Adipose tissue (tissue), 3 donors: Measurements from ENCODE around the gene PGF. TPM values are rescaled to one million over a fixed set of nuclear protein-coding genes. Genes with fewer than 3 reads are reported as not detected.

ENCODE experiments used
- H3K27ac ChIP-seq: one replicate; pipeline ENCODE4 v1.5.1; 2013; ENCODE audit warnings: low read depth, low read length
- WGBS, 3 donors: extraction: QIAGEN DNeasy Blood & Tissue Kit; methylation state at CpG; one replicate each; pipeline ENCODE4 v1.1.7; 2013; 5-methylcytosine and 5-hydroxymethylcytosine counted together
- polyA plus RNA-seq, 3 donors: library from polyadenylated mRNA; stranded (reverse); fragments of 200-250 nt; gene quantifications; one replicate each; pipeline ENCODE4 v1.2.3, GENCODE V29; 2013
- donor health status: healthy with polysubstance abuse.
- donor health status: Bipolar disorder and iron deficiency.
- donor health status: healthy.

The PGF gene
- polyA plus RNA-seq, 3 donors: 2.9 to 6.2 (median 3.4) TPM

DNA sequence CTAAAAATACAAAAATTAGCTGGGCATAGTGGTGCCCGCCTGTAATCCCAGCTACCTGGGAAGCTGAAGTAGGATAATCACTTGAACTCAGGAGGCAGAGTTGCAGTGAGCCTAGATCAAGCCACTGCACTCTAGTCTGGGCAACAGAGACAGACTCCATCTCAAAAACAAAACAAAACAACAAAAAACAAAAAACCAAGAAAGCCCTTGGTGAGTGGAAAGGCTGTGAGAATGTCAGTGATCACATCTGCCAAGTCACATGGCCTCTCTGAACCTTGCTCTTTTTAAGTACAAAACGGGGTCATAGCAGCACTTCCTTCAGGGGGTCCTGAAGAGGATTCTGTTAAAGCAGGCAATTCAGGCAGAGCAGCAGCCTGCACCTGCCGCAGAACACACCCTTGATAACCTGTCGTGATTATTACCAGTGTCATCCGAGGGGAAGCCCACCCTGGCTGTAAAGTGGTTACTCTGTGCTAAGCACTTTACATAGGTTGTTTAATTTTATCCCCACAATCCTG lies 41.9 kb downstream of the PGF start:
- no peak overlapping the region for H3K27ac ChIP-seq
- 68 to 72% (median 69%) methylated on average over 5 of the region's 5 CpGs for WGBS, 3 donors

DNA sequence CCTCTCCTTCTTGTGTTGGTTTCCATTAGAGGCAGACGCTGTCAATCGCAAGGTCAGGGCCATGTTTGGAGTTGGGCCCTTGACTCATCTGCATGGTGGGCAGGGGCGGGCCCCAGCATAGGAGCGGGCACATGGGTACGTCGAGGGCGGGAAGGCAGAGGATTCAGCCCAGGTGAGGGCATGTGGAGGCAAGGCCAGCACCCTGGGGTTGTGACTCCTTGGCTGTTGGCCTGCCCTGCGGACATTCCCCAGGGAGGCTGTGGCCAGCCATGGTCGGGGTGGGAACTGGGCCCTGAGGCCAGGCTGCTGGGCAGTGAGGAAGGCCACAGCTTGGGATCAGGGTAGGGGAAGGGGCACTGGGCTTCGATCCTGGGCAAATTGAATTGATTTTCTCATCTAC lies 42.6 kb downstream of the PGF start:
- WGBS, 3 donors: 87 to 94% (median 88%) methylated on average over 10 of the region's 10 CpGs
- no peak overlapping the region for H3K27ac ChIP-seq

DNA sequence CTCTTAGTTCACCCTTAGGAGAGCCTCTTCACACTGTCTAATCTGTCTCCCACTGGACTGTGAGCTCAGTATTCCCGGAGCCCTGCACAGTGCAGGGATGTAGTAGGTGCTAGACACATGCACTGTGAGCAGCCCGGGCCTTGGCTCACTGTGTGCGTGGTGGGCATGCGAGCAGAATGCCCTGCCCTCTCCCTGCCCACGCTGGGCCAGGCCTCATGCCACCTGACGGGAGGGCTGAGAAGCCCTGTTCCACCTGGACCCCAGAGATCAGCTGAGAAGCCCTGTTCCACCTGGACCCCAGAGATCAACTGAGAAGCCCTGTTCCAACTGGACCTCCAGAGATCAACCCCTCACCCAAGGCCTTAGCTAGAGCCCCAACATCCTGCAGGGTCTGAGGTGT lies 43.3 kb downstream of the PGF start:
- 89 to 98% (median 92%) methylated on average over 6 of the region's 6 CpGs for WGBS, 3 donors
- H3K27ac ChIP-seq: no peak overlapping the region

DNA sequence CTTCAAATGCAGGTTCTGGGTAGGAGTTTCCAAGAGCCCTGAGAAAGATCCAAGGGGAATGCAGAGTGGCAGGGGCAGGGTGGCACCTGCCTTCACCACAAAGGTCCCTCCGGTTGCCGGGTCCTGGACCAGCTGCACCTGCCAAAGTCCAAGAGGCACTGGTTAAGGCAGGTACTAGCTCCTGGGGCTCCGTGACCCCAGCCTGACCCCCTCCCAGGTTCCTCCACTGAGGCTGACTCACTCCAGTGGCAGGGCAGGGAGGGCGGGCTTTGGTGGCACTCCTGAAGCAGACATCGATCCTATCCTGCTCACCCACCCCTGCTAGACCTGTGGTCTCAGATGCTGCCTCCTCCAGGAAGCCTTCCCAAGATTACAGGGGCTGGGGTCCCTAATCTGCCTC lies 43.7 kb downstream of the PGF start:
- no peak overlapping the region for H3K27ac ChIP-seq
- WGBS, 3 donors: 81 to 98% (median 92%) methylated on average over 5 of the region's 5 CpGs

DNA sequence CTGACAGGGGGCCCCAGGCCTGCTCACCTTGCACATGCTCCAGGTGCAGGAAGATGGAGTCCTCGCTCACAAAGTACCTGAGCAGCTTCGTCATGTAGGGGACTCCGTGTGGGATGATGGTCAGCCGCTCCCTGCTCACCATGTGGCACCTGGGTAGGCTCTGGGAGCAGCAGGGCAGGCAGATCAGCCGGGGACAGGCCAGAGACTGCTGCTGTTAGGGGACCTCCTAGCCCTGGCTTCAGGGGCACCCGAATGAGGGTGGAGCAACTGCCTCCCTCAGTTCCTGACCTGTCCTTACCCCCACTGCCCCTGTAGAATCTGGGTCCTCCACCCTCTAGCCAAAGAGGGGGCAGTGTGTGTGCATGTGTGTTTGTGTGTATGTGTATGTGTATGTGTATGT lies 44.2 kb downstream of the PGF start:
- WGBS, 3 donors: 90 to 96% (median 93%) methylated on average over 6 of the region's 6 CpGs
- no peak overlapping the region for H3K27ac ChIP-seq

DNA sequence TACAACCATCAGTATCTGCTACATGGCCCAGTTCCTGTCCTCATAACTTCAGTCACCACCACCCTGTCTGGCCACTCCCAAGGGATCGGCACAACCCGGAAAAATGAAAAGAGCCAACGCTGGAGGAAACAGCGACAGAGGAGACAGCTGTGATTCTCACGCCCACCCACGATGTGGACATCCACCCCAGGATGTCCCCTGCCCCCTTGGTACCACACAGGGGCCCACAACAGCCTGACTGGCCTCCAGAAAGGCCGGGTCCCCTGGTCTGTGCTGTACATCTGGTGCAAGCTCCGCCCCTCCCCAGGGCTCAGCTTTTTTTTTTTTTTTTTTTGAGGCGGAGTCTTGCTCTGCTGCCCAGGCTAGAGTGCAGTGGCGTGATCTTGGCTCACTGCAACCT lies 44.8 kb downstream of the PGF start:
- 61 to 77% (median 75%) methylated on average over 8 to 10 of the region's 10 CpGs for WGBS, 3 donors
- no peak overlapping the region for H3K27ac ChIP-seq

DNA sequence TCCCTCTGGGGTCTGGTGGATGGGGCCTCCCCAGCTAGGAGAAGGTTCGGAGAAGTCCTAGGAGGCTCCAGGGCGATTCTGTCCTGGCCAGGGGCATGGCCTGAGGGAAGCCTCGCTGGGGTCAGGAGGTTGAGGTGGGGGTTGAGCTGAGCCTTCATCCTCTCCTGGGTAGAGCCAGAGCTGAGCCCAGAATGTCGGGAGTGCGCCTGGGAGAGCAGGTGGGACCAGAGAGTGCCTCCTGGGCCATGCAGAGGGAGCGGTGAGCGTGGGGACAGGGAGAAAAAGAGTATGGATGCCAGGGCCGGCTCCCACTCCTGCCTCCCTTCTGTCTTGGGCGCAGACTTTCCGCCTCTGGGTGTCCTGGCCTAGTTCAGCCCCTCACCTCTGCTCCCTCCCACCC lies 45.5 kb downstream of the PGF start:
- no peak overlapping the region for H3K27ac ChIP-seq
- 87 to 95% (median 93%) methylated on average over 10 of the region's 10 CpGs for WGBS, 3 donors

DNA sequence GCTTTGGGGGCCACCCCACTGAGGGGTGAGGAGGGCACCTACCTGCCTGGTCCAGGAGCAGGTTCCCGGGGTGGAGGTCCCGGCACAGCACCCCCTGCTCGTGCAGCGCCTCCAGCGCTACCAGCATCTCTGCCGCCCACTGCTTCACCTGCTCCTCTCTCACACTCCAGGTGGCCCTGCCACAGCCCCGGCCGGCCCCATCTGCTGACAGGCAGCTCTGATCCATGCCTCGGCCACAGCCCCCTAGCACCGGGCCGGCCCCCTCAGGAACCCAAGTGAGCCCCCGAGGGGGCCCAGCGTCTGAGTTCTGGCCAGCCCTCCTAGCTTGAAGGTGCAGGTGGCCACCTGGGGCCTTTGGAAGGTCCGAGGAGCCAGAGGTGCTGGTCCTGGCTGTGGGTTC lies 45.9 kb downstream of the PGF start:
- H3K27ac ChIP-seq: no peak overlapping the region
- 76 to 92% (median 91%) methylated on average over 14 of the region's 14 CpGs for WGBS, 3 donors

DNA sequence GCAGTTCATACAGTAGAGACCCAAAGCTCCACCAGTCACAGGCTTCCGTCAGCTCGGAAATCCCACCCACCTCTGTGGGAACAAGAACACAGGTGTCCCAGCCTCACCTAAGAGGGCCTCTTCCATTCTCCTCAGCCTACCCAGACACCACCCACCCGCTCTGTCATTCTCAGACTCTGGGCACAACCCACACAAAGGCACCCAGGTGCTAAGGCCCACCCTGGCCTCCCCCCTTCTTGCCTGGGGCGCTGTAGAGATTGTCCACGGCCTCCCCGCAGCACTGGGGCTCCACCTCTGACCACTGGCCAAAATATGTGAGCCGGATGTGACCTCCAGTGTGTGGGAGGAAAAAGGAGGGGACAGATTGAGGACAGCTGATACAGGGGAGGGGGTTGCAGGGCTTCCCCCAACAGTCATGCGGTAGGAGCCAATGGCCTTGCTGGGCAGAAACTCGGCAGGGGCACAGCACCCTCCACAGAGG lies 46.5 kb downstream of the PGF start:
- WGBS, 3 donors: 69 to 77% (median 75%) methylated on average over 9 of the region's 9 CpGs
- H3K27ac ChIP-seq: no peak overlapping the region

DNA sequence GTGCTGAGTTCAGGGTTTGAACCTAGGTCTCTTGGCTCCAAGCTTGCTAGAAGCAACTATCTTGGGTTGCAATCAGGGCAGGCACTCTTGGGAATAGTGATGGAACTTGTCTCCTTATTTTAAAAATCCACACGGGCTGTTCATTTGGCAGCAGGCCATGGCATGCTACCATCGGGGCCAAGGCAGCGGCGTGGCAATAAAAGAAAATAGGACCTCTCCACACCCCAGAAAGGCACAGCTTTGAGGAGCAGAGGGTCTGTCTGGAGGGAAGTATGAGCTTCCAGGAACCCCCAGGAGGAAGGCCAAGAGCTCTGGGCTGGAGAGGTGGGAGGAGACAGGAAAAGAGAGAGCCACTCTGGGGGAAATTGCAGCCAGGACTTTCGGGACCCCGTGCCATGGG lies 47.7 kb downstream of the PGF start:
- 34 to 54% (median 42%) methylated on average over 6 of the region's 6 CpGs for WGBS, 3 donors
- H3K27ac ChIP-seq: no peak overlapping the region

DNA sequence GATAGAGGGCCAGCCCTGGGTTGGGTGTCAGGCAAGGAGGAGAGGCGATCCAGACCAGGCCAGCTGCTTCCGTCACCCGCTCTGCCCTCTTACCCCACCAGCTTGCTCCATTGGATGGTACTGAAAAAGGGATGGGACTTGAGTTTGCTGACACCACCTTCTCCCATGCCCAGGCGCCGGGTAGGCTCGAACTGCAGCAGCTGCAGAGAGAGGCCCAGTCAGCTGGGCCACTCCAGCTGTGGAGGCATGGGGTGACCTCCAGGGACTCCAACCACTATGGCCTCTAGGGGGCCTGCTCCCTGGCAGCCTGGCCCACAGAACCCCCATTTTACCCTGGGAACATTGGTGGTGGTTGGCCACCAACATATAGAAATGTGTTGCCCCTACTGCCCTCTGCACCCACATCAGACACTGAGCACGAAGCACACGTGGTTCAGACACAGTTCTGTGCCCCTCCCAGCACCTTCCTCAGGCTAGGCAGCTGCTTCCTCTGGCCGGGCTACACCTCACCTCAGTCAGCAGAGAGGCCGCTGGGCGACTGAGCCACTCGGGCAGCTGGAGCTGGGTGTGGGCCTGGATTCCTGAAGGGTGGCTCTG lies 48.4 kb downstream of the PGF start:
- no peak overlapping the region for H3K27ac ChIP-seq
- WGBS, 3 donors: 71 to 84% (median 74%) methylated on average over 12 of the region's 12 CpGs

DNA sequence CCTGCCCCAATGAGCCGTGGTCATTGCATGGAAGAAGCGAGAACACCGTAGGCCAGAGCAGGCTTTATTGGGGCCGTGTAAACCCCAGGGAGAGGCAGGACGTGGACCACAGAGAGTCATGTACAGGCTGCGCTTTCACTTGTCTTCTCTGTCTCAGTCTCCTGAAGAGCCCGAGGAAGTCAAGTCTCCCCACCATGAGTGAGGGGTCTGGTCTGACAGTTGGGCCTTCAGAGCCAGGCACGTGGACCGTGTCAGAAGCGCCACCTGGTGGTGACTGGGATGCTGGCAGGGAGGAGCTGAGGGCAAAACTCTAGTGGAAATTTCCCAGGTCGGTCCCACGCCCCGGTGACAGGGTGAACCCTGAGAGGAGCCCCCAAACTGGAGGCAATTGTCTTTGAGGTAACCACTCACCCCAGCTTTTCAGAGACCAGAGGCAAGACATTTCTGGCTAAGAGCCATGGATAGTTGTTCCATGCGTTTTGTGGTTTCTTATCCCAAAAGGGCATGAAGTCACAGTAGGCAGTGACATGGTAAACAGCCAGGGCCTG lies 49.7 kb downstream of the PGF start:
- no peak overlapping the region for H3K27ac ChIP-seq
- 38 to 46% (median 45%) methylated on average over 14 of the region's 14 CpGs for WGBS, 3 donors

DNA sequence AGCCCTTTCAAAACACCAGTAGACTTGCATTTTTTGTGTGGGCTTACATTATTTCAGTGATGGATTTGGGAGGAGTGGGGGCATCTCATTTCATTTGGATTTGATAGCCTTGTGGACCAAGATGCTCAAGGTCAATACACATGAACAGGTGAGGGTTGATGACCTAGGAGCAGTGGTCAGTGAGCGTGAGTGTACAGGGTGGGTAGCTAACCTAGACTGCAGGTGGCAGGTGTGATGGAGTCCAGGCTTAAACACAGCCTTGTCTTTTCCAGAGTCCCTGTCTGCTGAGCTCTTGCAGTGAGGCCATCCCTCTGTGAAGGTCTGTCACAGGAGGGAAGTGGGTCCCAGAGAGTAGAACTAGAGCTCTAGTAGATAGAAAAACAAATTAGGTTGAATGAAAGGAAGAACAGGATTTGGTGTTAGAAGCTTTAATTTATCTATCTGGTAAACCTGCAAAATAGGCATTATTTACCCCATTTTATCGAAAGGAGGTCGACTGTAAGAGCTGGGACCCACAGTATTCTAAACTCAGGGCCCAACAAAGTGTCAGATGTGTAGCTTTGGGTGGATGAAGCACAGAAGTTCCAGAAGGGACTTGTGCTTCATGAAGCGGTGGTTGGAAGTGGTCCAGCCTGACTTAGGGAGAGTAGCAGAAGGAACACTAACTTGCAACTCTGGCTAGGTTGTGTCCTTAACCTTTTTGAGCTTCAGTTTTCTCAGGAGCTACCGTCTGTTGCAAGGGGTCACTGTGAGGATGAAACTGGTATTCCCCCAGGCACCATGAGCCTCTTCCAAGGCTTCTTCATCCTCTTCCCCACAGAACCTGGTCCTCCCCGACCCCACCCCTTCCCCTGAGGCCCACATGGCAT lies 50.5 kb downstream of the PGF start:
- WGBS, 3 donors: 77 to 84% (median 80%) methylated on average over 6 of the region's 6 CpGs
- no peak overlapping the region for H3K27ac ChIP-seq

DNA sequence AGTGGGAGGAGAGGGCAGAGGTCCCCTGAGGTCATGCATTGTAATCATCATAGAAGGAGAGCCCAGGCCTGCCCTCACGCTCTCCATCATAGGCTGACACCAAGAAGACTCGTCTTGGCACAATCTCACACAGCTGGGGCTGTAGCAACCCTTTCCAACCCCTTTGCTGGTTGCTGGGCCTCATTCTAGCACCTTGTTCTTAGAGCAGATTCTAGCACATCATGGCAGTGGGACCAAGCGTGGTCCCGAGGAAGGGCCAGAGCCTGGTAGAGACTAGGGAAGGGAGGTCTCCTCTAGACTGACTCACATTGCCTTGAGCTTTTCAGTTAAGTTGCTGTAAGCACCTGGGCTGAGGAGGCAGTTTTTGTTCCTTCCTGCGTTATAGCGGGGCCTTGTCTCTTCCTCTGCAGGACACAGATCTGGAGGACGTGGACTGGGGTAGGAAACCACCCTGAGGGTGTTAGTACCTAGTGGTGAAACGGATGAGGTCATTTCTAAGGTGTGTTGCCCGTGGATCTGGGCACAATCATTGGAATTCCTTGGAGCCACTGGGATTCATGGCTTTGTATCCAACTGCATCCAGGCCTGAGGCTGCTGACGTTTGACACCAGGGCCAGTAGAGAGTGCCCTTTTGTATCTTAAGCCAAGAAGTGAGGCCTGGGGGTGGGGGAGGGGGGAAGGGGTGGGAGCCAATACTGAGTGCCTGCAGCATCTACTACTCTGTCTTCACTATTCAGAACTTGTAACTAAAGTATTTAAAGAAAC lies 52.3 kb downstream of the PGF start:
- 76 to 79% (median 78%) methylated on average over 10 of the region's 10 CpGs for WGBS, 3 donors
- H3K27ac ChIP-seq: no peak overlapping the region

DNA sequence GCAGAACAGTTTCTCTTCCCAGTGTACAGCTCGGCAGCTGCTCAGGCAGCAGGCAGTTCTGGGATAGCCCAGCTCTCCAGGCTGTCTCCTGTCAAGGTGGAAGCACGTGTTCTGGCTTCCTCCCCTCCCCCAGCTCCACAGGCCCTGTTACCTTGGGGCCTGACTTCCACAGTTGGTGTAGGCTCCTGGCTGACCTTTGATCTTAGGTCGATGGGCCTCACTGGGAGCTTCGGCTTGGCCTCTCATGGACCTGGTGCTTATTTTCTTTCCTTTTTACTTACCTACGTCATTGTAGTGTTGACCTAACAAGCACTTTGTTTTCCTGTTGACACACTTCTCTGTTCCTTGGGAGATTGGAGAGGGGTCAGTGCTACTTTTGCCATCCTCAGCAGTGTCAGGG lies 56.7 kb downstream of the PGF start:
- H3K27ac ChIP-seq: no peak overlapping the region
- WGBS, 3 donors: 33 to 89% (median 88%) methylated on average over 5 of the region's 5 CpGs

DNA sequence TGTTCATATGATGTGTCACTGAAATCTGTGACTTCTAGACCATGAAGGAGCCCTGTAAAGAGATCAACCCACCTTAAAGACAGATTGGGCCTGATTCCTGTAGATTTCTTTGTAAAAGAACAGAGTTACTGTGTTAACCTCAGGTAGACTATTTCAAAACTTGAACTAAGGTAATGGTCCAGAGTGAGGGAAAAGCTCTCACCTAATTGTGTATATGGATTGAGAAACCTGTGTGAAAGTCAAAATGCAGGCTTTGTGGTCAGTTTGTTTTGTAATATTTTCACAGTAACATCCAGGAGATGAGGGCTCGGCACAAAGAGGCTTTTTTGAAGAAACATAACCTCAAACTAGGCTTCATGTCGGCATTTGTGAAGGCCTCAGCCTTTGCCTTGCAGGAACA lies 57.3 kb downstream of the PGF start:
- WGBS, 3 donors: 63 to 87% (median 72%) methylated on average over 2 of the region's 2 CpGs
- no peak overlapping the region for H3K27ac ChIP-seq

DNA sequence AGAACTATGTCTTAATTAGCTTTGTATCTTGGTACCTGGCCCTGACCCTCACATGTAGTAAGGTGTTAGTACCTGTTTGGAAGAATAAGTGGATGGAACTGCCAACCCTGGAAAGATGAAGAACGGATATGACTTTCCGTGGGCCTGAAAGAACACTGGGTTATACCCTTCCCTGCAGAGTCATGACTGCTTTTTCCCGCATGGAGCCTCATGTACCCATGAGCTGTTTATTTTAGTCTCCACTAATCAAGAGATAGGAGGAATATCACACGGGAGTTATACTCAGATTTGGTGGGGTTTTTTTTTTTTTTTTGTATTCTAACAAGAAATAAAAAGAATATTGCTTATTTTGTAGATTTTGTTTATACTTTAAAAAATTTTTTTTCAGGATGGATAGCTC lies 57.8 kb downstream of the PGF start:
- H3K27ac ChIP-seq: no peak overlapping the region
- 67 to 92% (median 88%) methylated on average over 4 of the region's 4 CpGs for WGBS, 3 donors

DNA sequence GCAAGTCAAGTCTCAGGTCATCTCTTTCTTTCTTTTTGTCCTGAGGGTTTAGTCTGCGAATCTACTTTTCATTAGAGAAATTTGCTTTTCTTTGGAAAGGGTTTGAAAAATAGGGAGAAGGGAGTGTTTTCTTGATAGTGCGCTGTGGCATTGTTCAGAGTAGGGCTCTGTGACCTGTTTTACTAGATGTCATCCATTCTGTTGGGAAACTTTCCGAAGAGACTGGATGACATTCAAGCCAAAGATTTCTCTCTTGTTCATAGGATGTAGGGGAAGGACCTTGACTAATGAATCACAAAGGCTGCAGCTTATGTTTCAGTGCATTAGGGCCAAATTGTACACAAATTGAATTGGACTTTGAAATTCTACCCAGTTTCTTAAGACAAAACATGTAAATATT lies 59.0 kb downstream of the PGF start:
- WGBS, 3 donors: 93 to 96% (median 95%) methylated on average over 3 of the region's 3 CpGs
- H3K27ac ChIP-seq: no peak overlapping the region

DNA sequence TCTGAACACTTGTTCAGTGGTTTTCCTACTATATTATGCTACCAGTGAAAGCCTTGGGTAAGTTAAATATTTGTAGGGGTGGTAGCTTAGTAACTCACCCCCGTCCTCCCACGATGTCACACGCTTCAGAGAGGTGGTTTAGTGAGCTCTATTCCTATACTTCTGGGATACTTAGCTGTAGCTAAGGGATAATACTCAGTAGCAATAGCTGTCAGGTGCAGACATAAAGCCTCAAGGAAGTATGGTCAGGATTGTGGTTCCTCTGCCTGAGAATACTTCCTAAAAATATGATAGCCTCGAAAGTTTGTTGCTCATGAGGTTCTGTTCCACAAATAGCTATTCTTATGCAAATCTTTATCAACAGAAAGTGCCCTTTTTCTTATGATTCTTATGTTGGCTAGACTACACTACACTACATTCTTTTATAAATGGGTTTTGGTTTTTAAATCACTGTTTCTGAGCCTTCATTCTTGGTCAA lies 61.7 kb downstream of the PGF start:
- H3K27ac ChIP-seq: no peak overlapping the region
- WGBS, 3 donors: 46 to 72% (median 60%) methylated on average over 4 of the region's 4 CpGs
